GM23338 (cell line): ENCODE data around the gene CAD. TPM values are rescaled to one million over a fixed set of nuclear protein-coding genes. Genes with fewer than 3 reads are reported as not detected.

Source experiments
- ATAC-seq: fragments of 200-7000 bp; cut with Tn5 transposase; 3 replicates; pipeline ENCODE4 v1.9.1; 2020
- DNase-seq: peaks from one replicate; pipeline ENCODE4 v3.0.0-alpha.2; 2015; ENCODE audit warnings: low spot score
- H2AFZ ChIP-seq: fragments of 200-600 bp; sonication (generic); 2 replicates; pipeline ENCODE4 v1.8.0; 2016; ENCODE audit warnings: antibody characterized with exemption, mild to moderate bottlenecking, moderate library complexity
- H3F3A ChIP-seq: fragments of 200-600 bp; sonication (generic); replicated peaks from 2 replicates; pipeline ENCODE4 v1.8.0; 2017; ENCODE audit warnings: antibody characterized with exemption, mixed run types, low read depth
- H3K27ac ChIP-seq: fragments of 200-600 bp; sonication (generic); 2 replicates; pipeline ENCODE4 v1.6.1; 2016; ENCODE audit warnings: low read depth
- H3K27me3 ChIP-seq: fragments of 200-600 bp; sonication (generic); 2 replicates; pipeline ENCODE4 v1.8.0; 2016; ENCODE audit warnings: mild to moderate bottlenecking, mixed run types, moderate library complexity; ENCODE audit not compliant: insufficient read depth
- H3K36me3 ChIP-seq: fragments of 200-600 bp; sonication (generic); 2 replicates; pipeline ENCODE4 v1.8.0; 2016; ENCODE audit warnings: mild to moderate bottlenecking; ENCODE audit not compliant: insufficient read depth
- H3K4me1 ChIP-seq: fragments of 200-600 bp; sonication (generic); 2 replicates; pipeline ENCODE4 v1.8.0; 2016; ENCODE audit warnings: mild to moderate bottlenecking, moderate library complexity; ENCODE audit not compliant: insufficient read depth
- H3K4me2 ChIP-seq: fragments of 200-600 bp; sonication (generic); 2 replicates; pipeline ENCODE4 v1.7.1; 2017; ENCODE audit warnings: mixed run types
- H3K4me3 ChIP-seq: fragments of 200-600 bp; sonication (generic); 2 replicates; pipeline ENCODE4 v1.6.1; 2016; ENCODE audit warnings: mixed run types
- H3K79me2 ChIP-seq: fragments of 200-600 bp; sonication (generic); replicated peaks from 2 replicates; pipeline ENCODE4 v1.8.0; 2017; ENCODE audit warnings: mild to moderate bottlenecking; ENCODE audit not compliant: insufficient read depth
- H3K9me2 ChIP-seq: fragments of 200-600 bp; sonication (generic); 2 replicates; pipeline ENCODE4 v1.8.0; 2017; ENCODE audit not compliant: insufficient read depth
- H4K20me1 ChIP-seq: fragments of 200-600 bp; sonication (generic); replicated peaks from 2 replicates; pipeline ENCODE4 v1.8.0; 2017; ENCODE audit warnings: mild to moderate bottlenecking; ENCODE audit not compliant: insufficient read depth
- H3K27ac Mint-ChIP-seq: 2 replicates; pipeline ENCODE4 v1.8.0; 2020; ENCODE audit warnings: inconsistent platforms, mild to moderate bottlenecking, moderate library complexity, mixed read lengths
- H3K27me3 Mint-ChIP-seq: 3 replicates; pipeline ENCODE4 v1.8.0; 2022; ENCODE audit warnings: low read depth, mild to moderate bottlenecking, moderate library complexity, mixed read lengths, inconsistent platforms; ENCODE audit not compliant: insufficient read depth, poor library complexity
- H3K36me3 Mint-ChIP-seq: 3 replicates; pipeline ENCODE4 v1.8.0; 2021; ENCODE audit warnings: low read depth, mild to moderate bottlenecking, inconsistent platforms, moderate library complexity, mixed read lengths
- H3K4me1 Mint-ChIP-seq: 3 replicates; pipeline ENCODE4 v1.8.0; 2020; ENCODE audit warnings: mild to moderate bottlenecking, inconsistent platforms, mixed read lengths
- H3K4me3 Mint-ChIP-seq: 3 replicates; pipeline ENCODE4 v1.8.0; 2021; ENCODE audit warnings: moderate library complexity, mild to moderate bottlenecking, inconsistent platforms, mixed read lengths
- H3K9me3 Mint-ChIP-seq: 3 replicates; pipeline ENCODE4 v1.8.0; 2020; ENCODE audit warnings: moderate library complexity, mild to moderate bottlenecking, inconsistent platforms, mixed read lengths
- CREB1 ChIP-seq: fragments of 250-450 bp; sonication (Bioruptor Pico); IDR thresholded peaks from 2 replicates; pipeline ENCODE4 v1.5.0; 2020; ENCODE audit warnings: low read depth, mild to moderate bottlenecking, moderate library complexity
- CTCF ChIP-seq, 2 experiments: fragments of 200-600 bp in 1 of 2; sonication (generic) in 1 of 2; conservative IDR thresholded peaks; 2 replicates each; pipeline versions ENCODE4 v1.5.1 to v1.6.1; 2016 to 2017; ENCODE audit warnings: antibody characterized with exemption in 2 of 2, low read depth in 2 of 2, mild to moderate bottlenecking in 2 of 2, moderate library complexity in 1 of 2
- ETS1 ChIP-seq: IDR thresholded peaks from 2 replicates; pipeline ENCODE4 v1.6.1; 2016; ENCODE audit warnings: antibody characterized with exemption
- EZH2 ChIP-seq: fragments of 200-600 bp; sonication (generic); IDR thresholded peaks from one replicate; pipeline ENCODE4 v1.8.0; 2017; ENCODE audit warnings: antibody characterized with exemption, mild to moderate bottlenecking, low read depth; ENCODE audit not compliant: unreplicated experiment
- EZH2phosphoT487 ChIP-seq: fragments of 200-600 bp; sonication (generic); IDR thresholded peaks from one replicate; pipeline ENCODE4 v1.8.1; 2018; ENCODE audit warnings: antibody characterized with exemption; ENCODE audit not compliant: unreplicated experiment
- JUNB ChIP-seq: IDR thresholded peaks from one replicate; pipeline ENCODE4 v1.6.1; 2016; ENCODE audit warnings: antibody characterized with exemption; ENCODE audit not compliant: unreplicated experiment
- NANOG ChIP-seq: IDR thresholded peaks from 2 replicates; pipeline ENCODE4 v1.6.1; 2016; ENCODE audit warnings: antibody characterized with exemption, borderline replicate concordance
- POLR2AphosphoS5 ChIP-seq: IDR thresholded peaks from 2 replicates; pipeline ENCODE4 v1.6.1; 2016; ENCODE audit warnings: antibody characterized with exemption, low read depth
- REST ChIP-seq: IDR thresholded peaks from one replicate; pipeline ENCODE4 v1.6.1; 2018; ENCODE audit warnings: antibody characterized with exemption; ENCODE audit not compliant: unreplicated experiment
- ZNF114 ChIP-seq: fragments of 250-450 bp; sonication (Bioruptor Pico); IDR thresholded peaks from 2 replicates; pipeline ENCODE4 v1.5.0; 2020; ENCODE audit warnings: mild to moderate bottlenecking, moderate library complexity
- ZNF331 ChIP-seq: fragments of 250-450 bp; sonication (Bioruptor Pico); IDR thresholded peaks from 2 replicates; pipeline ENCODE4 v1.5.0; 2020; ENCODE audit warnings: low read depth, mild to moderate bottlenecking, moderate library complexity
- polyA plus RNA-seq: library from polyadenylated mRNA; unstranded; fragments of >200 nt; fragmentation: Nextera tagmentation; extraction: Ambion mirVana; gene quantifications from 2 replicates; pipeline ENCODE4 v1.2.1, GENCODE V29; 2016
- total RNA-seq: library from RNA; depleted of rRNA; stranded (reverse); fragments of >200 nt; shearing (Covaris generic); gene quantifications from 2 replicates; pipeline ENCODE4 v1.2.3, GENCODE V29; 2014

CAD gene
- total and polyA plus RNA-seq, 2 experiments from 2014 or later, result 38.1 to 147 TPM

- ATAC-seq (no peak), DNase-seq (no peak)
- Histone ChIP-seq H3K4me3 (no peak overlapping the region), H2AFZ (no peak overlapping the region), H3K36me3 (peaks cover 12% of the 10 kb centered on the region; the same call in 1 of the 2 replicates), H3K27me3 (no peaks in the 10 kb centered on the region), H4K20me1 (no peaks in the 10 kb centered on the region; the same call in 1 of the 2 replicates), H3K4me1 (no peaks in the 10 kb centered on the region), H3K9me2 (no peaks in the 10 kb centered on the region), H3K79me2 (no peaks in the 10 kb centered on the region), H3K27ac (no peak overlapping the region), H3K4me2 (no peak overlapping the region), H3F3A (no peaks in the 10 kb centered on the region)
- Mint-ChIP-seq H3K4me1 (no peaks in the 10 kb centered on the region), H3K9me3 (no peaks in the 10 kb centered on the region), H3K27me3 (no peaks in the 10 kb centered on the region), H3K27ac (no peak overlapping the region), H3K4me3 (no peak overlapping the region), H3K36me3 (peaks cover 46% of the 10 kb centered on the region)
- TF ChIP-seq REST, result no peak
- TF ChIP-seq NANOG, result no peak
- TF ChIP-seq EZH2phosphoT487, result no peak
Measured at GRCh38 chr2:27199241-27199640, 17.9 kb upstream of the CAD start.

GRCh38 chr2:27201675-27202074 lies 15.5 kb upstream of the CAD start:
- no peak for TF ChIP-seq NANOG
- TF ChIP-seq ZNF331, result no peak
- no peak for TF ChIP-seq ZNF114
- TF ChIP-seq JUNB, result no peak
- no peak for TF ChIP-seq ETS1
- TF ChIP-seq EZH2, result no peak
- TF ChIP-seq POLR2AphosphoS5, result no peak
- no peak for TF ChIP-seq REST
- TF ChIP-seq CTCF (conservative IDR thresholded peaks at IDR 0.05; ENCODE audit: low read depth in 2 of 2), result no peak
- TF ChIP-seq CREB1 (CRISPR knock-in tag), result no peak
- Histone ChIP-seq H4K20me1 (peaks cover 3% of the 10 kb centered on the region; the same call in 1 of the 2 replicates), H3K9me2 (no peaks in the 10 kb centered on the region), H3F3A (no peaks in the 10 kb centered on the region), H3K4me1 (no peaks in the 10 kb centered on the region), H3K27ac (no peak overlapping the region), H3K27me3 (no peaks in the 10 kb centered on the region), H3K4me2 (no peak overlapping the region), H3K79me2 (no peaks in the 10 kb centered on the region), H3K4me3 (no peak overlapping the region), H2AFZ (no peak overlapping the region), H3K36me3 (peaks cover 27% of the 10 kb centered on the region)
- H3K4me1 Mint-ChIP-seq, result no peaks in the 10 kb centered on the region
- no peak overlapping the region for H3K4me3 Mint-ChIP-seq
- ATAC-seq (no peak), DNase-seq (no peak)
- H3K27ac Mint-ChIP-seq, result no peak overlapping the region; the same call in 1 of the 2 replicates
- H3K27me3 Mint-ChIP-seq, result peaks cover 5% of the 10 kb centered on the region
- no peaks in the 10 kb centered on the region for H3K9me3 Mint-ChIP-seq
- H3K36me3 Mint-ChIP-seq, result peaks cover 69% of the 10 kb centered on the region
